Neural cell (in vitro differentiated cells): ENCODE results near the gene STK10.

Experiments used
- CTCF ChIP-seq: fragments of 450-650 bp; IDR thresholded peaks from 2 replicates; pipeline ENCODE4 v1.5.1; 2014; ENCODE audit warnings: antibody characterized with exemption, mild to moderate bottlenecking, moderate library complexity; ENCODE audit not compliant: poor library complexity, severe bottlenecking
- EP300 ChIP-seq: fragments of 450-650 bp; conservative IDR thresholded peaks from 2 replicates; pipeline ENCODE4 v1.6.1; 2014; ENCODE audit warnings: antibody characterized with exemption, mild to moderate bottlenecking, moderate library complexity; ENCODE audit not compliant: poor library complexity, severe bottlenecking
- EZH2 ChIP-seq: fragments of 200-600, 300-800 bp; shearing (Covaris generic), sonication (generic); IDR thresholded peaks from 2 replicates; pipeline ENCODE4 v1.6.1; 2014; ENCODE audit warnings: antibody characterized with exemption, low read length, borderline replicate concordance, mild to moderate bottlenecking; ENCODE audit not compliant: insufficient read depth, poor library complexity, severe bottlenecking
- POLR2AphosphoS5 ChIP-seq: IDR thresholded peaks from 2 replicates; pipeline ENCODE4 v1.6.1; 2012
- RAD21 ChIP-seq: fragments of 450-650 bp; conservative IDR thresholded peaks from 2 replicates; pipeline ENCODE4 v1.6.1; 2014; ENCODE audit warnings: antibody characterized with exemption, mild to moderate bottlenecking, moderate library complexity
- SMC3 ChIP-seq: fragments of 450-650 bp; conservative IDR thresholded peaks from 2 replicates; pipeline ENCODE4 v1.6.1; 2014; ENCODE audit warnings: antibody characterized with exemption, mild to moderate bottlenecking, moderate library complexity; ENCODE audit not compliant: poor library complexity
- TAF1 ChIP-seq: IDR thresholded peaks from 2 replicates; pipeline ENCODE4 v1.6.1; 2012; ENCODE audit warnings: low read depth
- TF ChIP-seq, protein P1 (sequence below): IDR thresholded peaks from 2 replicates; pipeline ENCODE4 v1.6.1; 2012; ENCODE audit warnings: borderline replicate concordance

DNA sequence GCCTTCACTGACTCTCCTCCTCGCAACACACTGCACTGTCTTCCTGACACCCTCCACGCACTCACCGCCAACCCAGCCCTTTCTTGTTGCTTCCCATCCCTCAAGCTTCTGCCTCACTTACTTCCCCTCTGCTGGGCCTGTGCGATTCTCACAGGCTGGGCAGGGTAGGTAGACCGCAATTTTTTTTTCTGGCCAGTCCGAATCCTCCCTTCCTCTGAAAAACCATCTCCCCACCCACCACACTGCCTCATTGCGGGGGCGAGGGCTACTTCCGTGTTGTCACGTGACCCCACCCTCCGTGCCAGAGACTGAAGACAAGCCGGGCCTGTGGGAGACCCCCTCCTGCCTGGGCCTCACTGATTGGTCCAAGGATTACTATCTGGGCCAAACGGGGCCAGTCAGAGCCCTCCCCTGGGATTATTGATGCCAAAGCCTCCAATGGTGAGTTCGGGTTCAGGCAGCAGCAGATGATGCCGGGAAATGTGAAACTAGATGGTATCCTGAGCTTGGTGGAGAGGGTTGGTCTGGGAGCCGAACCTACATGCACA is 73.1 kb downstream of the STK10 start:
- TF ChIP-seq RAD21 (no peak), TAF1 (no peak), EZH2 (no peak), CTCF (no peak), EP300 (no peak), POLR2AphosphoS5 (no peak), SMC3 (no peak)
- TF ChIP-seq, protein P1, sequence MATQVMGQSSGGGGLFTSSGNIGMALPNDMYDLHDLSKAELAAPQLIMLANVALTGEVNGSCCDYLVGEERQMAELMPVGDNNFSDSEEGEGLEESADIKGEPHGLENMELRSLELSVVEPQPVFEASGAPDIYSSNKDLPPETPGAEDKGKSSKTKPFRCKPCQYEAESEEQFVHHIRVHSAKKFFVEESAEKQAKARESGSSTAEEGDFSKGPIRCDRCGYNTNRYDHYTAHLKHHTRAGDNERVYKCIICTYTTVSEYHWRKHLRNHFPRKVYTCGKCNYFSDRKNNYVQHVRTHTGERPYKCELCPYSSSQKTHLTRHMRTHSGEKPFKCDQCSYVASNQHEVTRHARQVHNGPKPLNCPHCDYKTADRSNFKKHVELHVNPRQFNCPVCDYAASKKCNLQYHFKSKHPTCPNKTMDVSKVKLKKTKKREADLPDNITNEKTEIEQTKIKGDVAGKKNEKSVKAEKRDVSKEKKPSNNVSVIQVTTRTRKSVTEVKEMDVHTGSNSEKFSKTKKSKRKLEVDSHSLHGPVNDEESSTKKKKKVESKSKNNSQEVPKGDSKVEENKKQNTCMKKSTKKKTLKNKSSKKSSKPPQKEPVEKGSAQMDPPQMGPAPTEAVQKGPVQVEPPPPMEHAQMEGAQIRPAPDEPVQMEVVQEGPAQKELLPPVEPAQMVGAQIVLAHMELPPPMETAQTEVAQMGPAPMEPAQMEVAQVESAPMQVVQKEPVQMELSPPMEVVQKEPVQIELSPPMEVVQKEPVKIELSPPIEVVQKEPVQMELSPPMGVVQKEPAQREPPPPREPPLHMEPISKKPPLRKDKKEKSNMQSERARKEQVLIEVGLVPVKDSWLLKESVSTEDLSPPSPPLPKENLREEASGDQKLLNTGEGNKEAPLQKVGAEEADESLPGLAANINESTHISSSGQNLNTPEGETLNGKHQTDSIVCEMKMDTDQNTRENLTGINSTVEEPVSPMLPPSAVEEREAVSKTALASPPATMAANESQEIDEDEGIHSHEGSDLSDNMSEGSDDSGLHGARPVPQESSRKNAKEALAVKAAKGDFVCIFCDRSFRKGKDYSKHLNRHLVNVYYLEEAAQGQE: no peak
